Vagina (tissue), 2 donors: ENCODE results near the gene B4GALT7.

ENCODE experiments used
- CTCF ChIP-seq, 3 experiments: fragments of 450-650 bp in 2 of 3; fragments of 200-600 bp in 1 of 3; sonication (generic) in 1 of 3; IDR thresholded peaks; one replicate each; pipeline ENCODE4 v1.5.1; 2017 to 2019; ENCODE audit warnings: antibody characterized with exemption in 3 of 3, mild to moderate bottlenecking in 2 of 3, moderate library complexity in 2 of 3
- POLR2A ChIP-seq, 2 donors: fragments of 450-650 bp; IDR thresholded peaks; one replicate each; pipeline ENCODE4 v1.6.1; 2017; ENCODE audit warnings: antibody characterized with exemption in 2 of 2, mild to moderate bottlenecking in 2 of 2, moderate library complexity in 2 of 2

GRCh38 chr5:177591690-177592009, 8.3 kb upstream of the B4GALT7 start:
- TF ChIP-seq CTCF (IDR thresholded peaks at IDR 0.05), result no peak
- TF ChIP-seq POLR2A (IDR thresholded peaks at IDR 0.05), result no peak
